22Rv1 (cell line): ENCODE results near the gene NET1.
"Not testable (repeated sequence)": the region's sequence is repeated elsewhere in the genome, so short reads cannot be mapped to it uniquely, and the experiment has no call there.

Experiments used
- CTCF ChIP-seq: fragments of 450-650 bp; IDR thresholded peaks from 2 replicates; pipeline ENCODE4 v1.5.1; 2017; ENCODE audit warnings: mild to moderate bottlenecking
- ZFX ChIP-seq: fragments of 450-650 bp; IDR thresholded peaks from 2 replicates; pipeline ENCODE4 v1.6.1; 2017; ENCODE audit warnings: antibody characterized with exemption, borderline replicate concordance

GRCh38 chr10:5475088-5475487, 62.7 kb downstream of the NET1 start:
- TF ChIP-seq CTCF, ZFX: not testable (repeated sequence)
